Esophagus muscularis mucosa (tissue), 3 donors: ENCODE measurements around the gene NBPF1.
"Not testable (repeated sequence)": the region's sequence is repeated elsewhere in the genome, so short reads cannot be mapped to it uniquely, and the experiment has no call there.

Source experiments
- POLR2A ChIP-seq: fragments of 450-650 bp; IDR thresholded peaks from one replicate; pipeline ENCODE4 v1.6.1; 2017; ENCODE audit warnings: antibody characterized with exemption, moderate library complexity, mild to moderate bottlenecking, low read depth
- TF ChIP-seq, protein P1 (sequence below), 3 experiments: fragments of 200-600 bp in 2 of 3; fragments of 450-650 bp in 1 of 3; sonication (generic) in 2 of 3; IDR thresholded peaks; one replicate each; pipeline ENCODE4 v1.5.1; 2017 to 2019; ENCODE audit warnings: antibody characterized with exemption in 3 of 3, mild to moderate bottlenecking in 2 of 3, moderate library complexity in 1 of 3

DNA sequence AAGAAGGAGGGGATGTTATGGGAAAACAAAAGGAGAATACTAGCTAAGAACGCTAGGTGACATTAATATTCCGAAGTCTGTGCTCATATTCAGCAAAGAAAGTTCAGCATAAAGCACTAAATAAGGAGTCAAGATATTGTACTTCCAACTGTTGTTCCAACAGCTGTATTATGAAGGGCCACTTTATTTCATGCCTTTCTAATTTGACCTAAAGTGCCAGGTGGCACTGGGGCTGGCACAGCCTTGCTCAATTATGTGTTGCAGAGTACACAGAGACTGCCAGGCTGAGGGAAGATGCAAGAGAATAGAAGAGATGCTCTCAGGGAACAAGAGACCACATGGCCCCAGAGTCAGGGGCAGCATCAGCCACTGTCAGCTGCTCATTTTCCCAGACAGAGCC, 9.7 kb downstream of the NBPF1 start:
- not testable (repeated sequence) for TF ChIP-seq POLR2A
- TF ChIP-seq, protein P1, sequence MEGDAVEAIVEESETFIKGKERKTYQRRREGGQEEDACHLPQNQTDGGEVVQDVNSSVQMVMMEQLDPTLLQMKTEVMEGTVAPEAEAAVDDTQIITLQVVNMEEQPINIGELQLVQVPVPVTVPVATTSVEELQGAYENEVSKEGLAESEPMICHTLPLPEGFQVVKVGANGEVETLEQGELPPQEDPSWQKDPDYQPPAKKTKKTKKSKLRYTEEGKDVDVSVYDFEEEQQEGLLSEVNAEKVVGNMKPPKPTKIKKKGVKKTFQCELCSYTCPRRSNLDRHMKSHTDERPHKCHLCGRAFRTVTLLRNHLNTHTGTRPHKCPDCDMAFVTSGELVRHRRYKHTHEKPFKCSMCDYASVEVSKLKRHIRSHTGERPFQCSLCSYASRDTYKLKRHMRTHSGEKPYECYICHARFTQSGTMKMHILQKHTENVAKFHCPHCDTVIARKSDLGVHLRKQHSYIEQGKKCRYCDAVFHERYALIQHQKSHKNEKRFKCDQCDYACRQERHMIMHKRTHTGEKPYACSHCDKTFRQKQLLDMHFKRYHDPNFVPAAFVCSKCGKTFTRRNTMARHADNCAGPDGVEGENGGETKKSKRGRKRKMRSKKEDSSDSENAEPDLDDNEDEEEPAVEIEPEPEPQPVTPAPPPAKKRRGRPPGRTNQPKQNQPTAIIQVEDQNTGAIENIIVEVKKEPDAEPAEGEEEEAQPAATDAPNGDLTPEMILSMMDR (IDR thresholded peaks at IDR 0.05): not testable (repeated sequence)
